CD4-positive, alpha-beta T cell treated with Interleukin-21 for 1 hour (primary cell): ENCODE data around the gene A2ML1.
"Not testable (repeated sequence)": the region's sequence is repeated elsewhere in the genome, so short reads cannot be mapped to it uniquely, and the experiment has no call there.

Experiments
- DNase-seq: peaks from one replicate; pipeline ENCODE4 v3.0.0-alpha.2; 2020

A2ML1 gene

DNA sequence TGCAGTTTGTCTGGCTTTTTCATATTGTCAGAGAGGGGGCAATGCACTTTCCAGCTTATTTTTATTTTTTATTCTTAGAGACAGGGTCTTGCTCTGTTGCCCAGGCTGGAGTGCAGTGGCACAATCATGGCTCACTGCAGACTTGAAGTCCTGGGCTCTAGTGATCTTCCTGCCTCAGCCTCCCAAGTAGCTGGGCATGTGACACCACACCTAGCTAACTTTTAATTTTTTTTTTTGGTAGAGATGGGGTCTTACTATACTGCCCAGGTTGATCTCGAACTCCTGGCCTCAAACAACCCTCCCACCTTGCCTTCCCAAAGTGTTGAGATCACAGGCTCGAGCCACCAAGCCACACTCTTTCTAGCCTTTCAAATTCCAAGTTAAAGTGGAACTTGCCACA, 3.9 kb upstream of the A2ML1 start:
- no peak for DNase-seq

DNA sequence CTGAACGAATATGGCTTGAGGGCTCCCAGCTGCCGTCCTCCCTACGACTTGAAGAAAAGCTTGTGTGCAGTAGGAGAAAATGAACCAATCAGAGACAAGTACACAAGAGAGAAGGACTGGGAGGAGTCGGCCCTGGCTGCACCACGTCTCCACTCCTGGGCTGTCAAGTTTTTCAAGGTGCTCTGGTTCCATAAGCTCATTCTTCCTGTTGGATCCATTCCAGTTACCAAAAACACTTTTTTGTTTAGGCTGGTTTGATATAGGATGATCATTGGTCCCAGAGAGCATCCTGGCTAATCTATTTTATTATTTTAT, 2.8 kb upstream of the A2ML1 start:
- DNase-seq = no peak

DNA sequence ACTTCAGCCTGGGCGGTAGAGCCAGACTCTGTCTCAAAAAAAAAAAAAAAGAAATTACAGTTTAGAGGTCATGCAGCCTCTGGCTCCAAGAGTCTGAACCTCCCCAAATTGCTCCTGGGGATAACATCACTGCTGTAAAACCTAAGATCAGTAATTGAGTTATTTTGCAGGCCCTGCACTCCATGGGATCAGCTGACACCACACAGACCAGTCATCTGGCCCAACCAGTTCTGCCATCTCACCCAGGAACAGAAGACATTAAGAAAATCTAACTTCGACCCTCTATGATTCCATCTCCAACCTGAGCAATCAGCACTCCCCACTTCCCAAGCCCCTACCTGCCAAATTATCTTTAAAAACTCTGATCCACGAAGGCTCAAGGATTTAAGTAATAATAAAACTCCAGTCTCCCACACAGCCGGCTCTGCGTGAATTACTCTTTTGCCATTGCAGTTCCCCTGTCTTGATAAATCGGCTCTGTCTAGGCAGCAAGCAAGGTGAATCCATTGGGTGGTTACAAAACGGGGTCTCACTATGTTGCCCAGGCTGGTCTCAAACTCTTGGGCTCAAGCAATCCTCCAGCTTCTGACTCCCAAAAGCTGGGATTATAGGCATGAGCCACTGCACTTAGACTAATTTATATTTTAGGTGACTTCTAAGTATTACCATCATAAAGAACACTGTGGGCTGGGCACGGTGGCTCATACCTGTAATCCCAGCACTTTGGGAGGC, 1.6 kb upstream of the A2ML1 start:
- DNase-seq = not testable (repeated sequence)

DNA sequence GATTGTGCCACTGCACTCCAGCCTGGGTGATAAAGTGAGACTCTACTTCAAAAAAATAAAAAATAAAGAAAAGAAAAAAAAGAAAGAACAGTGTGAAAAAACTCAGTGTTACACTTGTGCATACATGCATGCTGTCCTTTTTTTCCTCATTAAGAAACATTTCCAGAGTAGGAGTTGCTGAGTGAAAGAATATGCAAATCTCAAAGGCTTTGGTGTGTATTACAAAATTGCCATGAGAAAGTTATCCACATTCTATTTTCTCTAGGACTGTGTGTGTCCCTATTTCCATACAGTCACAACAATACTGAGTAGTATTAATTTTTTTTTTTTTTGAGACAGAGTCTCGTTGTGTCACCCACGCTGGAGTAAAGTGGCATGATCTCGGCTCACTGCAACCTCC, 830 bp upstream of the A2ML1 start:
- DNase-seq = no peak

DNA sequence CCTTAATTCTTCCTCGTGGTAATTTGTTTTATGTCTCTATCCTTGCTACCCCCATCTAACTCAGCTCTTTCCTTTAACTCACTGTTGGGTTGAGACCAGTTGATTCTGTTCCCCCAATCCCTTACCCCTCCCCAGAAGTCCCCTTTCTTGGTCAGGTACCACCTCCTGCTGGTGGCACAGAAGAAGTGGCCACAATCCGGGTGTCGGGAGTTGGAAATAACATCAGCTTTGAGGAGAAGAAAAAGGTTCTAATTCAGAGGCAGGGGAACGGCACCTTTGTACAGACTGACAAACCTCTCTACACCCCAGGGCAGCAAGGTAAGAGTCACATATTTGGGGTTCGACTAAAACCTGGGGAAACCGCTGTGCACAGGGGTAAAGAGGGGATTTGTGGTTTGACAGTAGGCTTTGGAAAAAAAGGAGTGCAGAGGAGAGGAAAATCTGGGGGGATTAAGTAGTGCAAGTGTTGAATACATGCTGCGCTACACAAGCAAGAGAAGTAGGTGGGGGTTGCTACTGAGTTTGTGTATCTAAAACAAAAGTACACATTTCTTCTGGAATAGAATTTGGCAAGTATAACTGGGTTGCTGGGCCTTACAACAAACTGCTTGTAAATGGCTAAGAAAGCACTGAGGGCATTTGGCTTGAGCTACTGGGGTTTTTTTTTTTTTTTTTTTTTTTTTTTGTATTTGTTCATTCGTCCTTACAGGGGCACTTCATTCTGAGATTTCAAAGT, 1.3 kb downstream of the A2ML1 start:
- peak; percentile 4 for DNase-seq

DNA sequence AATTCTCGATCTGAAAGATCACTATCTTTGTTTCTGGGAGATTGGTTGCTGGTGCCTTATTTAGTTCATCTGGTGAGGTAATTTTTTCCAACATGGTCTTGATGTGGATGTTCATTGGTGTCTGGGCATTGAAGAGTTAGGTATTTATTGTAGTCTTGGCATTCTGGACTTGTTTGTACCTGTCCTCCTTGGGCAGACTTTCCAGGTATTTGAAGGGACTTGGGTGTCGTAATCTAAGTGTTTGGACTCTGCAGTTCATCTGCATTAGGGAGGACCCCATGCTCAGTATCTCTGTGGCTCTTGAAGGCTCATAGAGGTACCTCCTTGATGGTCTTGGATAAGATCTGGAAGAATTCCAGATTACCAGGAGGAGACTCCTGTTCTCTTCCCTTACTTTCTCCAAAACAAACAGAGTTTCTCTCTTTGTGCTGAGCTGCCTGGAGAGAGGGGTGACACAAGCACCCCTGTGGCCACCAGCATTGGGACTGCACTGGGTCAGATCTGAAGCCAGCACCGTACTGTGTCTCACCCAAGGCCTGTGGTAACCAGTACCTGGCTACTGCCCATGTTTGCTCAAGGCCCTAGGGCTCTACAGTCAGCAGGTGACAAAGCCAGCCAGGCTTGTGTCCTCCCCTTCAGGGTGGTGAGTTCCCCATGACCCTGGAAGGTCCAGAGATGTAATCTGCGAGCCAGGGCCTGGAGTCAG, 5.3 kb downstream of the A2ML1 start:
- no peak for DNase-seq

DNA sequence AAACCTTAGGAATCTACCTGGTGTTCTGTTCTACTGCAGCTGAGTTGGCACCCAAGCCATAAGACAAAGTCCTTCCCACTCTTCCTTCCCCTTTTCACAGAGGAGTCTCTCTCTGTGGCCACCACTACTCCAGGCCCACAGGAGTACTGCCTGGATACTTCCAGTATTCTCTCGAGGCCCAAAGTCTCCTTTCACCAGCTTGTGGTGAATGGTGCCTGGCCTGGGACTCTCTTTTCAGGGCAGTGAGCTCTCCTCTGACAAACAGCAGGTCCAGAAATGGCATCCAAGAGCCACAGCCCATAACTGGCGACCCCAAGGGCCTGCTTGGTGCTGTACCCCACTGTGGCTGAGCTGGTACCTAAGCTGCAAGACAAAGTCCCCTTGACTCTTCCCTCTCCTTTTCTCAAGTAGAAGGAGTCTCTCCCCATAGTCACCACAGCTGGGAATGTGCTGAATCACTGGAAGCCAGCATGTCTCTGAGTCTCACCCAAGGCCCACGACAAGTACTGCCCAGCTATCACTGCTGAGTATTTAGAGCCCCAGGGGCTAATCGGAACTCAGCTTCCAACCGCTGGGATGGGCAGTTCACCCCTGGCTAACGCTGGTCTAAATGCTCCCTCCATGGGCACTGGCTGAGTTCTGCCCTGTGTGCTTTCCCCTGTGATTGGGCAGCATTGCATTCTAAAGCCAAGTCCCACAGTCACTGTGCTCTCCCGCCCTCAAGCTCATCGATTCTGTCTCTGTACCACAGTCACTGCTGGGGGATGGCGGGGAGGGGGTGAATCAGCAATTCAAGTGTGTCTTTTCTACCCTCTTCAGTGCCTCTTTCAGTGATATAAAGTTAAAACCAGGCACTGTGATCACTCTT, 6.1 kb downstream of the A2ML1 start:
- DNase-seq = no peak

DNA sequence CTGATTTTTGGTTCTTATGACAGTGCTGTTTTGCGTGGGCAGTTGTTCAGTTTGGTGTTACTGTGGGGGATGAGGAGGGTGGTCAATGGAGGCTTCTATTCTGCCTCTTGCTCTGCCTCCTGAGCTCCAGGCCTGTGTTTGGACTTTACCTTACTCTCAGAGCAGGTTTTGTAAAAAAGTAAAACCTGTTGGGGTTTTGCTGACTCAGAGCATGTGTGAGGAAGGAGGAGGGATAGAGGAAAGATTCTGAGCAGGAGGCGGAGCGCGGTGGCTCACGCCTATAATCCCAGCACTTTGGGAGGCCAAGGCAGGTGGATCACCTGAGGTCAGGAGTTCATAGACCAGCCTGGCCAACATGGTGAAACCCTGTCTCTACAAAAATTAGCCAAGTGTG, 6.7 kb downstream of the A2ML1 start:
- DNase-seq = no peak

DNA sequence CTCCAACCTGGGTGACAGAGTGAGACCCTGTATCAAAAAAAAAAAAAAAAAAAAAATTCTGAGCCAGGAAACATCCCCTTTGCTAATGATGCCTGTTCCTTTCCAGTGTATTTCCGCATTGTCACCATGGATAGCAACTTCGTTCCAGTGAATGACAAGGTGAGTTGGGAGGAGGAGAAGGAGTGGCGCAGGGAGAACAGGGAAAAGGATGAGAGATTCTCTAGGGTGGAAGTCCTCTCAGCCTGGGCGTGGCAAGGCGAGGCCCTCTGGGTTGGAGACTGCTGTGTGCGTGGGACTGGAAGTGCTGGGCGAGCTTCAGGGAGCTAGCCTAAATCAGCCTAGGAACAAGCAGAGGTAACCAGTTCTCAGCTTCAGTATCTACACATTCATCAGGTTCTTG, 7.2 kb downstream of the A2ML1 start:
- DNase-seq = no peak

DNA sequence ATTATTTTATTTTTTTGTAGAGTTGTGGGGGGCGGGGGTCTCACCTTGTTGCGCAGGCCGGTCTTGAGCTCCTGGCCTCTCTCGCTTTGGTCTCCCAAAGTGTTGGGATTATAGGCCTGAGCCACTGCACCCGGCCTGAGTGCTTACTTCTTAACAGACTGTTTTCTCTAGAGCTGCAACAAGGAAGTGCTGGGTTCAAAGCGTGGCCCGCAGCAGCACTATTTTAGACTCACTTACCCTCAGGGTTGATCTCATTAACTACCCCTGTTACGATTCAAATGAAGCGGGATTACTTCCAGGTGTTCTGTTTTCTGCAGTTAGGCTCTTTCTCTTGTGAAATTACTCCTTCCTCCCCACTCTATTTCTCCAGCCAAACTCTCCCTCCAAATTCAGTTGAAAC, 8.7 kb downstream of the A2ML1 start:
- no peak for DNase-seq

DNA sequence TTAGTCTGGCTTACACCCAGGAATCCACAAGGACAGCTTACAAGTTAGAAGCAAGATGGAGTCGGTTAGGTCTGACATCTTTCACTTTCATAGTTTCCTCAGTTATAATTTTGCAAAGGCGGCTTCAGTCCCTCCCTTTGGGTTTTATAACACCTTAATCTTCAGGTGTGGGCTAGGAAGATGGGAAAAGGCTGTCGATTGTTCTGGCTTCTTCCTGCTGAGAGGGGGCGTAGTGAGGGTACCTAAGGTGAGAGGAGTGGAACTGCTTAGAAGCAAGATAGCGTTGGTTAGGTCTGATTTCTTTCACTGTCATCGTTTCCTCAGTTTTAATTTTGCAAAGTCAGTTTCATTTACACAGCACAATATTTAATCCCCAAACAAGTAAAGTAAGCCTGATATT, 10.1 kb downstream of the A2ML1 start:
- DNase-seq = no peak

DNA sequence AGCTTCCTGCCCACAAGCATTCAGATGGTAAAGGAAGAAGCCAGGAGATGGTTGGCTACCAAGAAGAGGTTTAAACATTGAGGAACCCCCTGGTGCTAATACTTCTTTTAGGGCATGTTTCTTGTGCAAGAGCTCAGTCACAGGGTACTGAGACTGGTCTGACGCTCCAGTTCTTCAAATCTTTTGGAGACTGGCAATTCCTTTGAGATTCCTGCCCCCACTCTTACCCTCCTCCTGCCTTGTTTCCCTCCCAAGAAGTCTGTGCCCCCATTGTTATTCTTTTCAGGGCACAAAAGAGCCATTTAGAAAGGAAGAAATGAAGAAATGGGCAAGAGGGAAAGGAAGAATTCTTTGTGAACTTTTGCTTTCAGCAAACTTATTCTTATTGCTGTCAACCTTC, 11.8 kb downstream of the A2ML1 start:
- DNase-seq = no peak

DNA sequence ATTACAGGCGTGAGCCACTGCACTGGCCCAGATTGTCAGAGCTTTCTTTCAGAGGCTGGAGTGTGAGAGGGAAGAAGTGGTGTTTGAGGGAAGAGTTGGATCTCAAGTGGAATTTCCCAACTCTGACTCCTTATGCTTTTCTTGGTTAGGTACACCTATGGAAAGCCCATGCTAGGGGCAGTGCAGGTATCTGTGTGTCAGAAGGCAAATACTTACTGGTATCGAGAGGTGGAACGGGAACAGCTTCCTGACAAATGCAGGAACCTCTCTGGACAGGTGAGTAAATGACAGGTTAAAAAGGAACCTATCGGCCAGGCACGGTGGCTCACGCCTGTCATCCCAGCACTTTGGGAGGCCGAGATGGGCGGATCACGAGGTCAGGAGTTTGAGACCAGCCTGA, 14.9 kb downstream of the A2ML1 start:
- DNase-seq = no peak

DNA sequence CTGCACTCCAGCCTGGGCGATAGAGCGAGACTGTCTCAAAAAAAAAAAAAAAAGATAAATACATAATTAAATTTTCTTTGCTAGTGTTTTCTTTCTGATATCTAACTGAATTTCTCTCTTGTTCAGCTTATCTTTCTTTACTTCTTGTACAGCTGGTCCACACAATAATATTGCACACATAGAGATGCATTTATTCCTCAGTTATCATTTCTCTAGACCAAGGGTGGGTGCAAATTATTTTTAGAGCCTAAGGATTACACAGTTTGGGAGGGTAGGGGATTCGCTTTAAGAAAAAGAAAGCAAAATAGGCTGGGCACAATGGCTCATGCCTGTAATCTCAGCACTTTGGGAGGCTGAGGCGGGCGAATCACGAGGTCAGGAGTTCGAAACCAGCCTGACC, 17.9 kb downstream of the A2ML1 start:
- no peak for DNase-seq

DNA sequence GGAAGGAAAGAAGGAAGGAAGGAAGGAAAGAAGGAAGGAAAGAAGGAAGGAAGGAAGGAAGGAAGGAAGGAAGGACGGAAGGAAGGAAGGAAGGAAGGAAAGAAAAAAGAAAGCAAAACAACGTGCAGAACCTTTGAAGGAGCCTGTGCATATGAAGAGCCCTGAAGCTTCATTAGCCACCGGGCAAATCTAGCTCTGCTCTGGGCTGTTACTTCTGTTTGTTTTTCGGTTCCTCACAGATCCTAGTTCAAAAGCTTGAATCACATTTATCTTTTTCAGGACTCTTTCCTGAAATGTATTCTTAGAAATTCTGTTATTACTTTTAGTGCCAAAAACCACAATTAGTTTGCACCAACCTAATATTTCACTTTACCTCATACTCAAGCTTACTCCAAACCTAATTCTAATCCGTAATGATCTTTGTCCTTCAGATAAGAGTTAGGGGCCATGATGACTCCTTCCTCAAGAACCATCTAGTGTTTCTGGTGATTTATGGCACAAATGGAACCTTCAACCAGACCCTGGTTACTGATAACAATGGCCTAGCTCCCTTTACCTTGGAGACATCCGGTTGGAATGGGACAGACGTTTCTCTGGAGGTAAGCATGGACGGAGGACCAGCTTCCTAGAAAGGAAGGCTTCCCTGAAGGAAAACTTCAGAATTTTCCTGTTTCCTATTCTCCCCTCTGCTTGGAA, 18.7 kb downstream of the A2ML1 start:
- DNase-seq = no peak

DNA sequence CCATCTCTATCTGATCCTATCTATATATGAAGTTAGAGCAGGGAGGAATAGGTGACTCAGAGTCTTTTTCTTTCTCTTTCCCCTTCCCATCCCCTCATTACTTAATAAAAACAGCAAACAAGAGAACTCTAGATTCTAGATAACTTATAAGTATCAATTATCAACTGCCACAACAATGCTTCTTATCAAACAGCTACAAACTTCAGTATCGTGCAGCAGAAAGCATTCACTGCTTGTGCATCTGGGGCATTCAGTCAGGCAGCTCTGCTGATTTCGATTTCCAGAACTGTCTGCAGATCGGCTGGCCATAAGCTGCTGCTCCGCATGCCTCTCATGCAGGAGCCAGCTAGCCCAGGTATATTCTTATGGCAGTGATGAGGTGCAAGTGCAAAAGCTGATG, 19.4 kb downstream of the A2ML1 start:
- no peak for DNase-seq

DNA sequence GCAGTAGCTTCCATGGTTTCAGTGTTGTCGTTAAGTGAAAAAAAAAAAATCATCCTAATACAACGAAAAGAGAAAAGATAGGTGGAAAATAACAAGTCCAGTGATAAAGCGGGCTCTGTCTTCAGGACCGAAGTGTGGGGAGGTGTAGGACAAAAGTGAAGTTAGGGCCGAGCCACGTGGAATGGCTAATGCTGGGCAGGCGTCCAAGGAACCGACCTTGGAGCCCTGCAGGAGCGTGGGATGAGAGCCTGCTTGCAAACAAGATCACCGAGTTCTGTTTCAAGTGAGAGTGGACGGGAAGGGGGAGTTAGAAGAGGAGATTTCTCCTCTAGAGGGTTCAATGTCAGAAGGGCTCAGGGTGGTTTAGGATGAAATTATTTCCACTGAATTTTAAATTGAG, 22.2 kb downstream of the A2ML1 start:
- DNase-seq = no peak

DNA sequence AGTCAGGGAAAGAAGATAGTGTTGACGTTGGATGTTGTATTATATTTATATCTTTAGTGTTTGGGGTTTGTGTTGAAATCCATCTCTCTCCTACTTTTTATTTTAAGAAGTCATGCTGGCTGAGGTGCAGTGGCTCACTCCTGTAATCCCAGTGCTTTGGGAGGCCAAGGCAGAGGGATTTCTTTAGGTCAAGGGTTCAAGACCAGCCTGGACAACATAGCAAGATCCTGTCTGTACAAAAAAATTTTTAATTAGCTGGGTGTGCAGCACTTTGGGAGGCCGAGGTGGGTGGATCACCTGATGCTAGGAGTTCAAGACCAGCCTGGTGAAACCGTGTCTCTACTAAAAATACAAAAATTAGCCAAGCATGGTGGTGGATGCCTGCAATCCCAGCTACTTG, 23.9 kb downstream of the A2ML1 start:
- no peak for DNase-seq

DNA sequence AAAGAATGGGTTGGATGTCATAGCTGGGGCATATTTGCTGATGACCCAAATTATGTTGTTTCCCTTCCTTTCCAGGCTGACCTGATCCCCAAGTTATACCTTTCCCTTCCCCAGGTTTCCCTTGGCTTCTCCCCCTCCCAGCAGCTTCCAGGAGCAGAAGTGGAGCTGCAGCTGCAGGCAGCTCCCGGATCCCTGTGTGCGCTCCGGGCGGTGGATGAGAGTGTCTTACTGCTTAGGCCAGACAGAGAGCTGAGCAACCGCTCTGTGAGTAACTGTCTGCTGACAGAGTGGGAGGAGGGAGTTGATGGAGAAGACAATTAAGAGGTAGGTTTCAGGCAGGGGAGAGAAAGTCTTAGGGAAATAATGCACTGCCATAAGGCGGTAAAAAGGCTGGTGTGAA, 25.0 kb downstream of the A2ML1 start:
- DNase-seq = no peak

DNA sequence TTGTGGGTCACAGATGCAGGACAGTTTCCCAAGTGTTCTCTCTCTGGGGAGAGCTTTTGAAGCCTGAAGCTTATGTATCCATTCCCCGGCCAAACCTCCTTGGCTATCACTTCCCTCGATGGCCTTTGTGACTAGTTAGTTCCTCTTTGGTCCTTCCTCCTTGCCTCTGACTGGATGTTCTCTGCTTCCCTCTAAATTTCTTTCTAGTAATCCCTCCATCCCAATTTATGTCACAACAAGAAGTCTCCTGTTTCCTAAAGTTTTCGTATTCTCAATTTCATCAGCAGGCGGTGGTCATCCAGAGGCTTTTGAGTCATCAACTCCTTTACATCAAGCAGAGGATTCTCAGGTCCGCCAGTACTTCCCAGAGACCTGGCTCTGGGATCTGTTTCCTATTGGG, 27.5 kb downstream of the A2ML1 start:
- DNase-seq = no peak

DNA sequence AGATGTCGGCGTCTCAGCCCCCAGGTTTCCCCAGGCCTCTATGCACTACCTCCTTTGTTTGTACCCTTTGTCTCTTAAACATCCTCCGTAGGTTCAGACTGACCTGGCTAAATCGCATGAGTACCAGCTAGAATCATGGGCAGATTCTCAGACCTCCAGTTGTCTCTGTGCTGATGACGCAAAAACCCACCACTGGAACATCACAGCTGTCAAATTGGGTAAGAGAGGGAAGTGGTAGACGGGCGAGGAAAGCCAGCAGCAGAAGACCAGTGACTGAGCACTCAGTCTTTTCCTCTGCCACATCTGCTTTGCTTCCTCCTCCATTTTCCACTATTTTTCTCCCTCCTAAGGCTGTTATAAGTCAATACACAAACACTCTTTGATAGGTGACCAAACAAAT, 29.7 kb downstream of the A2ML1 start:
- no peak for DNase-seq

DNA sequence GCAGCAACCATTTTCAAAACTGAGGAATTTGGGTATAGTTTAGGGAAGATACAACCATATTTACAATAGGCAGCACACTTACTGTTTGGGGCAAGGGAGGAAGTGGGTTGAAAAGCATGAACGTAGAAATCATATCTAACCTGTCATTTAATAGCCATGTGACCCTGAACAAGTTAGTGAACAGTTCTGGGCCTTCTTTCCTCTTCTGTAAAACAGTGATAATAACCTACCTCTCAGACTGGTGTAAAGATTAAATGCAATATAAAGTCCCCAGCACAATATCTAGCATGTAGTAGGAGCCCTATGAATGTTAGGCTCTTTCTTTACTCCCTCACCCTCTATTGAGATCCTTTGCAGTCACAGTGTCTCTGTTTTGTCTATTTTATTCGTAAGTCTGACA, 33.5 kb downstream of the A2ML1 start:
- DNase-seq = no peak

DNA sequence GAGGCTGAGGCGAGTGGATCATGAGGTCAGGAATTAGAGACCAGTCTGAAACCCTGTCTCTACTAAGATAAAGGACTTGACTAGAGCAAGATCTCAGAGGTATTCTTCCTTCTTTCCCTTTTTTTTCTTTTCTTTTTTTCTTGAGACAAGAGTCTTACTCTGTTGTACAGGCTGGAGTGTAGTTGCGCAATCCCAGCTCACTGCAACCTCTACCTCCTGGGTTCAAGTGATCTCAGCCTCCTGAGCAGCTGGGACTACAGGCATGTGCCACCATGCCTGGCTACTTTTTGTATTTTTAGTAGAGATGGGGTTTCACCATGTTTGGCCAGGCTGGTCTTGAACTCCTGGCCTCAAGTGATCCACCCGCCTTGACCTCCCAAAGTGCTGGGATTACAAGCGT, 37.0 kb downstream of the A2ML1 start:
- not testable (repeated sequence) for DNase-seq
